ENCODE results near the gene METTL1.

DNA sequence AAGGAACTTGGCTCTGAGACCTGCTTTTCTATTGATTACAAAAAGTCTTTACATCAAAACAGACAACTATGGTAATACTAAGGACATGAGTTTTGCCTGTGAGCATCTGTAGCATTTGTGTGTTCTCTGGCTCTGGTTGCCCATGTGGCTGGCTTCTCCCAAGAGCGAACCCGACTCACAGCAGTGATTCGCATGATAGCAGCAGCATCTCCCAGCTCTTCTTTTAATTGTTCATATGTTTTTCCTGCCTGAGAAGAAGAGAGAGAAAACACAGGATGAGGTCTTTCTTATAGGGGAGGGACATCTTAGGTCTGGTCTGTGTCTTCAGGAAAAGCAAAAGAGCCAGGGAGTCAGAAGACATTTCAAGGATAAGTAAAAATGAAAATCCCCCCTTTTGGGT is 29.1 kb upstream of the METTL1 start:
- no peak for TF ChIP-seq POLR2A (IDR thresholded peaks at IDR 0.05)
- no peak for TF ChIP-seq CTCF (IDR thresholded peaks at IDR 0.05)
- no peak for TF ChIP-seq POLR2AphosphoS5 (IDR thresholded peaks at IDR 0.05)
